ENCODE data around the gene NCOR2.
A peak's percentile ranks its signal among the peaks of the same experiment; 100 is the strongest.

DNA sequence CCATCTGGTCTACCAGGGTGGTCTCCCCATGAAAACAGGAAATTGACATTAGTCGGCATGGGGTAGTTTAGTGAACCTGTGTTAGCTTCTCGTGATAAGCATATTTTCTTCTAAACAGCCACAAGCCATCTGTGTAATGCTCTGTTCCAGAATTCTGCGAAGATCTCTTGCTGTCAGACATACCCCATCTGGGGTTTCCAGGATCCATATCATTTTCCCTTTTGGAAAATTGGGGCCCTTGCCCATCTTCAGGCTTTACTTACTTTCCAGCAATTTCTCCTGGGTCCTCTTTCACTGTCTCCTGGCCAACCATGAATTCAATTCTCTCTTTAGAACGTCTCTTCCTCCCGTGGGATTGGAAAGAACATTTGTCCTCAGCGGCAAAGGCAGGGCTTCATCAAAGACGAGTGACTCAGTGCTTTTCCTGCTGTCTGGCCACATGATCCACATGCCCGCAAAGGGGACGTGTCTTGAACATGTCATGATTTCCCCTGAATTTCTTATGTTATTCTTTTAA, 21.4 kb upstream of the NCOR2 start:
- TF ChIP-seq, protein P1, sequence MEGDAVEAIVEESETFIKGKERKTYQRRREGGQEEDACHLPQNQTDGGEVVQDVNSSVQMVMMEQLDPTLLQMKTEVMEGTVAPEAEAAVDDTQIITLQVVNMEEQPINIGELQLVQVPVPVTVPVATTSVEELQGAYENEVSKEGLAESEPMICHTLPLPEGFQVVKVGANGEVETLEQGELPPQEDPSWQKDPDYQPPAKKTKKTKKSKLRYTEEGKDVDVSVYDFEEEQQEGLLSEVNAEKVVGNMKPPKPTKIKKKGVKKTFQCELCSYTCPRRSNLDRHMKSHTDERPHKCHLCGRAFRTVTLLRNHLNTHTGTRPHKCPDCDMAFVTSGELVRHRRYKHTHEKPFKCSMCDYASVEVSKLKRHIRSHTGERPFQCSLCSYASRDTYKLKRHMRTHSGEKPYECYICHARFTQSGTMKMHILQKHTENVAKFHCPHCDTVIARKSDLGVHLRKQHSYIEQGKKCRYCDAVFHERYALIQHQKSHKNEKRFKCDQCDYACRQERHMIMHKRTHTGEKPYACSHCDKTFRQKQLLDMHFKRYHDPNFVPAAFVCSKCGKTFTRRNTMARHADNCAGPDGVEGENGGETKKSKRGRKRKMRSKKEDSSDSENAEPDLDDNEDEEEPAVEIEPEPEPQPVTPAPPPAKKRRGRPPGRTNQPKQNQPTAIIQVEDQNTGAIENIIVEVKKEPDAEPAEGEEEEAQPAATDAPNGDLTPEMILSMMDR (IDR thresholded peaks at IDR 0.05 in 2 of 3, conservative IDR thresholded peaks at IDR 0.05 in 1 of 3; ENCODE audit: borderline replicate concordance in 1 of 3, insufficient read depth in 1 of 3, low read depth in 2 of 3, low read length in 2 of 3): no peak
- TF ChIP-seq SP1 (IDR thresholded peaks at IDR 0.05; ENCODE audit: low read depth) (peak; percentile 51; the same call in 1 of the 2 replicates), POLR2A (IDR thresholded peaks at IDR 0.05; ENCODE audit: borderline replicate concordance, extremely low read depth, insufficient read depth, insufficient read length) (no peak), POLR2AphosphoS5 (IDR thresholded peaks at IDR 0.05; ENCODE audit: low read depth, low read length) (no peak), EZH2 (IDR thresholded peaks at IDR 0.05) (no peak), RAD21 (IDR thresholded peaks at IDR 0.05; ENCODE audit: low read depth) (no peak), ELF1 (IDR thresholded peaks at IDR 0.05; ENCODE audit: borderline replicate concordance, low read depth) (no peak)

Data from HCT116 (cell line).